ENCODE data around the gene TMEM208.

TMEM208 gene

GRCh38 chr16:67226804-67227566 lies at the start of gene TMEM208:
TSS of gene TMEM208 (plus strand) at chr16:67227130. CDS start at chr16:67227219, 89 bp downstream.
- Histone ChIP-seq H3K4me1 (peaks cover 26% of the 10 kb centered on the region), H3K36me3 (peaks cover 42% of the 10 kb centered on the region), H3K9ac (peak within 1 kb of the TSS; percentile 86), H3K4me2 (peak within 1 kb of the TSS; percentile 95), H3K27me3 (no peaks in the 10 kb centered on the region), H3K9me3 (no peaks in the 10 kb centered on the region), H3K4me3 (peak within 1 kb of the TSS; percentile 87), H3K27ac (peak within 1 kb of the TSS; percentile 84), H4K20me1 (peaks cover 40% of the 10 kb centered on the region)
- no peak for TF ChIP-seq Cebpa-rat (IDR thresholded peaks at IDR 0.05)

GRCh38 chr16:67177743-67178699 lies 48.9 kb upstream of the TMEM208 start:
- H3K9me3 ChIP-seq: no peaks in the 10 kb centered on the region
- no peak for TF ChIP-seq Cebpa-rat (IDR thresholded peaks at IDR 0.05)
- peaks cover 52% of the 10 kb centered on the region for H4K20me1 ChIP-seq
- H3K4me2 ChIP-seq: peak overlapping the region; percentile 86
- peak overlapping the region; percentile 55 for H3K4me3 ChIP-seq
- H3K27ac ChIP-seq: no peak overlapping the region
- H3K9ac ChIP-seq: no peak overlapping the region
- peaks cover 75% of the 10 kb centered on the region for H3K4me1 ChIP-seq
- peaks cover 16% of the 10 kb centered on the region; the same call in 1 of the 2 replicates for H3K36me3 ChIP-seq
- peaks cover 18% of the 10 kb centered on the region for H3K27me3 ChIP-seq

- Histone ChIP-seq H3K27me3 (peaks cover 23% of the 10 kb centered on the region), H3K9ac (no peak overlapping the region), H3K4me1 (peaks cover 66% of the 10 kb centered on the region), H3K9me3 (no peaks in the 10 kb centered on the region), H3K36me3 (peaks cover 16% of the 10 kb centered on the region; the same call in 1 of the 2 replicates), H3K27ac (no peak overlapping the region), H4K20me1 (peaks cover 55% of the 10 kb centered on the region), H3K4me2 (0 out of 2 replicates have a peak overlapping the region, but pooled peaks have one; percentile 86), H3K4me3 (no peak overlapping the region)
- no peak for TF ChIP-seq Cebpa-rat (IDR thresholded peaks at IDR 0.05)
Measured at GRCh38 chr16:67179421-67180080, 47.4 kb upstream of the TMEM208 start.

- peaks cover 61% of the 10 kb centered on the region for H4K20me1 ChIP-seq
- no peak overlapping the region for H3K4me3 ChIP-seq
- H3K4me2 ChIP-seq: peak overlapping the region; percentile 89; the same call in 1 of the 2 replicates
- H3K4me1 ChIP-seq: peaks cover 66% of the 10 kb centered on the region
- H3K36me3 ChIP-seq: peaks cover 16% of the 10 kb centered on the region; the same call in 1 of the 2 replicates
- H3K9ac ChIP-seq: 0 out of 2 replicates have a peak overlapping the region, but pooled peaks have one; percentile 50
- no peak overlapping the region for H3K27ac ChIP-seq
- H3K27me3 ChIP-seq: peaks cover 29% of the 10 kb centered on the region
- H3K9me3 ChIP-seq: no peaks in the 10 kb centered on the region
- no peak for TF ChIP-seq Cebpa-rat (IDR thresholded peaks at IDR 0.05)
Measured at GRCh38 chr16:67180166-67180565, 46.8 kb upstream of the TMEM208 start.

GRCh38 chr16:67181346-67181745 lies 45.6 kb upstream of the TMEM208 start:
- no peak overlapping the region for H3K4me3 ChIP-seq
- no peak overlapping the region for H3K27ac ChIP-seq
- H4K20me1 ChIP-seq: peaks cover 59% of the 10 kb centered on the region
- peak overlapping the region; percentile 50; the same call in 1 of the 2 replicates for H3K9ac ChIP-seq
- H3K4me2 ChIP-seq: peak overlapping the region; percentile 89
- H3K27me3 ChIP-seq: peaks cover 41% of the 10 kb centered on the region
- H3K9me3 ChIP-seq: no peaks in the 10 kb centered on the region
- H3K36me3 ChIP-seq: peaks cover 12% of the 10 kb centered on the region; the same call in 1 of the 2 replicates
- peaks cover 61% of the 10 kb centered on the region for H3K4me1 ChIP-seq
- TF ChIP-seq Cebpa-rat (IDR thresholded peaks at IDR 0.05): no peak

- 0 out of 2 replicates have a peak, but pooled peaks cover 5% of the 10 kb centered on the region for H3K36me3 ChIP-seq
- no peak for TF ChIP-seq Cebpa-rat (IDR thresholded peaks at IDR 0.05)
- H3K27ac ChIP-seq: no peak overlapping the region
- peaks cover 41% of the 10 kb centered on the region for H3K27me3 ChIP-seq
- H3K4me3 ChIP-seq: peak overlapping the region; percentile 71
- no peaks in the 10 kb centered on the region for H3K9me3 ChIP-seq
- H3K9ac ChIP-seq: peak overlapping the region; percentile 86; the same call in 1 of the 2 replicates
- peaks cover 55% of the 10 kb centered on the region for H3K4me1 ChIP-seq
- H4K20me1 ChIP-seq: peaks cover 52% of the 10 kb centered on the region
- peak overlapping the region; percentile 89 for H3K4me2 ChIP-seq
Measured at GRCh38 chr16:67182288-67182687, 44.6 kb upstream of the TMEM208 start.

- Histone ChIP-seq H3K9ac (peak overlapping the region; percentile 86), H3K4me2 (peak overlapping the region; percentile 89), H4K20me1 (peaks cover 45% of the 10 kb centered on the region), H3K27ac (peak overlapping the region; percentile 88; the same call in 1 of the 2 replicates), H3K36me3 (0 out of 2 replicates have a peak, but pooled peaks cover 5% of the 10 kb centered on the region), H3K4me1 (peaks cover 47% of the 10 kb centered on the region), H3K4me3 (peak overlapping the region; percentile 71), H3K27me3 (peaks cover 31% of the 10 kb centered on the region), H3K9me3 (no peaks in the 10 kb centered on the region)
- TF ChIP-seq Cebpa-rat (IDR thresholded peaks at IDR 0.05): no peak
Measured at GRCh38 chr16:67183284-67183626, 43.7 kb upstream of the TMEM208 start.

GRCh38 chr16:67183627-67184452 lies 43.1 kb upstream of the TMEM208 start, which contains the start of gene MATCAP1:
TSS of gene MATCAP1 (minus strand) at chr16:67183963. CDS start at chr16:67180610, 3,353 bp downstream.
- Histone ChIP-seq H4K20me1 (peaks cover 39% of the 10 kb centered on the region), H3K9me3 (no peaks in the 10 kb centered on the region), H3K4me1 (peaks cover 44% of the 10 kb centered on the region), H3K4me3 (peak within 1 kb of the TSS; percentile 71), H3K27me3 (peaks cover 26% of the 10 kb centered on the region), H3K9ac (peak within 1 kb of the TSS; percentile 86), H3K36me3 (0 out of 2 replicates have a peak, but pooled peaks cover 5% of the 10 kb centered on the region), H3K27ac (peak within 1 kb of the TSS; percentile 88), H3K4me2 (peak within 1 kb of the TSS; percentile 95)
- peak; percentile 60; the same call in 1 of the 2 replicates for TF ChIP-seq Cebpa-rat (IDR thresholded peaks at IDR 0.05)
